Kasumi-1 (cell line): Measurements from ENCODE around the gene KISS1.

Source experiments
- DNase-seq, 2 experiments: peaks; one replicate each; lab custom pipeline; 2025; lab: John Stamatoyannopoulos, UW

Gene KISS1

GRCh38 chr1:204217648-204218000 lies 21.3 kb upstream of the KISS1 start:
- no peak for DNase-seq

DNA sequence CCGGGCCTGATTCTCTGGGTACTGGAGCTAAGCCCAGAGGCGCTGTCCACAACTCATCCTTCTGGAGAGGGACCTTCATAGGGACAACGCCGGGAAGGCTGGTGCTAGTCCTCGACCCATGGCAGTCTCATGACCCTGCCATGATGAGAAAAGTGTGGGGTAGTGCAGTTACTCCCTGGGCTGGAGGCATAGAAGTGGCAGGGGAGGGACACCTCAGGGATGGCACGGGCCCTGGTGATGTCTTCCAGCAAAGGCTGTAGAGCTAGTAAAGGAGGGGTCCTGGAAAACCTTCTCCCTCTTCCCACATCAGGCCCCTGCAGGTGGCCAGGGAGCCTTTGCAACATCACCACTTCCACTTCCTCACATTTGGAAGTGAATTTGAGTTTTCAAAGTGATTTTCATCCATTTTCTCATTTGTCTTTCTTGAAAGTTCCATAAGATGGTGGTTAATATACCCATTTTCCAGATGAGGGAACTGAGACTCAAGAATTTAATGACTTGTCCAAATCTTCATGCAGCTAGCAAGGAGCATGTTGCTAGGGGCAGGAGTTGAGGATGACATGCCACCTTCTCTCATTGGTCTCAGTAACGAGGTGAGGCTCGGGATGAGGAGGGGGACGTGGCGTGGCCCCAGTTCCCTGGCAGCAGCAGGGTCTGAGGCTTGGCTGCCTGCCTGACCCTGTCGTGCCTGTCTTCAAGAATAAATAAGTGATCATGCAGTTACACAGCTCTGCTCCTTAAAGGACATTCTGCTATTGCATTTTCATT lies 20.8 kb upstream of the KISS1 start:
- DNase-seq = no peak

GRCh38 chr1:204216236-204216635 lies 19.9 kb upstream of the KISS1 start:
- DNase-seq = no peak

DNA sequence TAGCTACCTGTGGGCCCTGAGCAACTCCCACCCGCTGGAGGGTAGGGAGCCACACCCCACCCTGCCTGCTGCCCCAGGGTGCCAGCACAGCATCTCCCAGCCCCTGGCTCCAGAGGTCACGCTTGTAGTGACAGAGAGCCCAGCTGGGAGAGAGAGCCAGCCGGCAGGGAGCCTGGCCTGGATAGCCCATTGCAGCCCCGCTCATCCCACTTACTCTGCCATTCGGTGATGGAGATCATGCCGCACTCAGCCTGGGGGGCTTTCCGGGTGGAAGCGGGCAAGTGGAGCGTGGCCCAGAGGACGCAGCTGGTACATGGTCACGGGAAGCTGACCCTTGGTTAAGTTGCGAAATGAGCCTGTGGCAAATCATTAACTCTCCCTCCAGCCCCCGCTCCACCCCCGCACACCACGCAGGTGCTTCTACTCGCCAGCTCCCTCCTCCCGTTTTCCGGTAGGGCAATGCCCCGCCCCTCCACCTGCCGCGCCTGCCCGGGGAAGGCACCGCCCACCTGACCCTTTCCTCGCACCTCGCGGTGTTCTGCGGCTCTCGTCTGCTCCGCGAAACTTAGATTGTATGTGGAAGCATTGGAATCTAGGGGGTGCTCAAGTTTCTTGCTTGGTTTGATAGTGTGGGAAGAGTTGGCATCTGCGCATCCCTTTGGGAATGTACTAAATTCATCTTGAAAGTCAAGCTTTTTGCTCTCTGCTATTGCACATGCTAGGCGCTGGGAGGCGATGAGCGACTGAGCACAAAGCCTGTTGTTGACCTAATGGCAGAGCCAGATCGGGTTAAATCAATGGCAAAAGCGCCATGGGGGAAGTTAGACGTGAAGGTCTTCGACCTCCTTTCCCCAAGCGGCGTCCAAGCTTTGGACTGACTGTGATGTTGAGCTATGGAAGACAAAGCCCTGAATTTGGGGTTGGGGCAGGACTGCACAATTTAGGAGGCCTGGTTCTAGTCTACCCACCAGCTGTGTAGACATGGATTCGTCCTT lies 17.7 kb upstream of the KISS1 start, which contains the start of gene GOLT1A:
TSS of gene GOLT1A (minus strand) at position 321 of the 995 bp plus-strand sequence. CDS start at position 239, 82 bp downstream.
- peak; percentile 38 to 43 for DNase-seq

GRCh38 chr1:204212715-204213114 lies 16.4 kb upstream of the KISS1 start:
- DNase-seq = no peak

- DNase-seq = no peak
These were observed 14.8 kb upstream of the KISS1 start for GRCh38 chr1:204211046-204211445.

DNA sequence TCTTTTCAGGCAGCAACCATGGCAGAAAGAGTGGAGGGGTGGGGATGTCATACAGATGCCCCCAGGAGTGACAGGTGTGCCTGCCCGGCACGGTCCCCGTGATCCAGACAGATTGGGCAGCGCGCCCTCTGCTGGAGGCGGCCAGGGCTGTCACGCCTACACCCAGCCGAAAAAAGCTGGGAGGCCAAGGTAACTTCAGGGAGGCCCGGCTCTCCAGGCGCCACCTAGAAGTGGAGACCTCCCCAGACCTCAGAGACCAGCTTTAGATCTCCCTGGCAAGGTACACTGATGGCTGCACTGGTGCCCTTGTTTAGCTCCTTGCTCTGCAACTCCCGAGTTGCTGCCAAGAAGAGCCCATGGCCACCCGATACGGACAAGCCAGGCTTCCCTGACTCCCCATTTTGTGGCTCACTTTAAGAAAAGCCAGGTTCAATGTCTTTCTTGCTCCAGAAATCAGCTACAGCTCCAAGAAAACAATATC lies 10.9 kb upstream of the KISS1 start:
- peak; percentile 10 to 28 for DNase-seq

GRCh38 chr1:204206121-204206520 lies 9.8 kb upstream of the KISS1 start:
- peak; percentile 8 to 25 for DNase-seq

- no peak for DNase-seq
These were observed 9.2 kb upstream of the KISS1 start for GRCh38 chr1:204205486-204205885.

DNA sequence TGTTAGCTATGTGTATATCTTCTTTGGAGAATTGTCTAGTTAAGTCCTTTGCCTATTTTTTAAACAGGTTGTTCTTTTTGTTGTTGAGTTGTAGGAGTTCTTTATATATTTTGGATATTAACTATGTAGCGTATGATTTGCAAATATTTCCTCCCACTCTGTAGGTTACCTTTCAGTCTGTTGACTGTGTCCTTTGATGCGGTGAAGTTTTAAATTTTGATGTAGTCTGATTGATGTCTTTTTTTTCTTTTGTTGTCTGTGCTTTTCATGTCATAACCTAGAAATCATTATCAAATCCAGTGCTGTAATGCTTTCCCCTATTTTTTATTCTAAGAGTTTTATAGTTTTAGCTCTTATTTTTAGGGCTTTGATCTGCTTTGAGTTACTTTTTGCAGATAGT lies 8.7 kb upstream of the KISS1 start:
- no peak for DNase-seq

DNA sequence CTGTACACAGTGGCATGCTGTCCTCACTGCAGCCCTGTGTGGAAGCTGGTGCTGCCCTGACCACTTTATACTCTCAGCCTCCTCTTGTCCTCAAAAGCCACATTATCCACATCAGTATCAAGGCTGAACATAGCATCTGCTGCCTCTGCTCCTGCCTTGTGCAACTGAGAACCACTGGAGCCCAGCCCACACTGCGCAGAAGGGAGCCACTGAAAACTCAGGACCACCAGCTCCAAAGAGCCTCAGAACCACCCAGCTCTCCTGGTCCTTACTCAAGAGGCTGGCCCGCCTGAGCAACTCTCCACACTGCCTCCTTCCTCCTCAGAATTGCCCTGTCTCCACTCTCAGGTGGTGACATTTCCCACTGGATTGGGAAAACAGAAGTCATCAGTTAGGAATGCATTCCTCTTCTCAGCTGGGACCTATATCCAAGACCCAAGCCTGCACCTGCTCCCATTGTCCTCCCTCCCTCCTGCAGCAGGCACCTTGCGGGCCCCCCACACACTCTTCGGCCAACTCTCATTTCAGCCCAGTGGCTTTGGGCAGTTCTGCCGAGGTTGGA lies 7.0 kb upstream of the KISS1 start:
- DNase-seq = no peak

DNA sequence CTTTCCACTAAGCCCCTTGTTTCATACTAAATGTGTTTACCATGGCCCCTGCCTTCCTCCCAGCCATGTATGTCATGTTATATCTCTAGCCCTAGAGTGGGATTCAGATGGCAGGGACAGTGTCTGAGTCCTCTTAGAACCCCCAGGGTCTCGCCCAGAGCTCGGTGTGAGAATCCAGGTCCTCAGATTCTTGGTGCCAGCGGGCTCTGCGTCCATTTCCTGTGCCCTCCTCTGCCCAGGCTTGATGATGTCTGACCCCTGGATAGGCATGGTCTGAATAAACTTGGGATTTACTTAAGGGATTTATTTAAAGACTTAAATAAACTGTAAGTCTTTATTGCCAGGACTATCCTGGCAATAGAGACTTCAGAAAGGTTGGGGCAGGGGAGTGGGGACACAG lies 6.2 kb upstream of the KISS1 start:
- no peak for DNase-seq

- no peak for DNase-seq
These were observed 5.2 kb upstream of the KISS1 start for GRCh38 chr1:204201348-204202040.

GRCh38 chr1:204199579-204199978 lies 3.3 kb upstream of the KISS1 start:
- DNase-seq = no peak

GRCh38 chr1:204198348-204199340 lies 2.4 kb upstream of the KISS1 start:
- no peak for DNase-seq

DNA sequence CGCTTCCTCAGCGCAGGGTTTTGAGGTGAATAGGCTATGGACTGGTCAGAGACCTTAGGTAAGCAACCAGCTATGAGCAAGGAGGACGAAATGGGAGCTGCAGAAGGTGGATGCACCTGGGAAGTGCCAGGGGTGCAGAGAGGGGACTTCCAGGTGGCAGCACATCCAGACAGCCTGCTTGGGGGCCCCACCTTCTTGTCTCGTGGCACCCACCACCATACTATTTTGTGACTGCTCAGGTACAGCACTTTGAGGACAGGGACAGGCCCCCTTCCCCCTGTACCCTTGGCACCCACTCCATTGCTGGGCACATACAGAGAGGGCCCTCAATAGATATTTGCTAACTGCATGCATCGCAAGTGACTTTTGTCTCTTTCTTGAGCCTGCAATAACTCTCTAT lies 777 bp upstream of the KISS1 start:
- no peak for DNase-seq

- peak in 1 of 2 experiments; percentile 3 for DNase-seq
These were observed 1.5 kb downstream of the KISS1 start for GRCh38 chr1:204194771-204195170.

GRCh38 chr1:204194080-204194479 lies 2.2 kb downstream of the KISS1 start:
- no peak for DNase-seq

DNA sequence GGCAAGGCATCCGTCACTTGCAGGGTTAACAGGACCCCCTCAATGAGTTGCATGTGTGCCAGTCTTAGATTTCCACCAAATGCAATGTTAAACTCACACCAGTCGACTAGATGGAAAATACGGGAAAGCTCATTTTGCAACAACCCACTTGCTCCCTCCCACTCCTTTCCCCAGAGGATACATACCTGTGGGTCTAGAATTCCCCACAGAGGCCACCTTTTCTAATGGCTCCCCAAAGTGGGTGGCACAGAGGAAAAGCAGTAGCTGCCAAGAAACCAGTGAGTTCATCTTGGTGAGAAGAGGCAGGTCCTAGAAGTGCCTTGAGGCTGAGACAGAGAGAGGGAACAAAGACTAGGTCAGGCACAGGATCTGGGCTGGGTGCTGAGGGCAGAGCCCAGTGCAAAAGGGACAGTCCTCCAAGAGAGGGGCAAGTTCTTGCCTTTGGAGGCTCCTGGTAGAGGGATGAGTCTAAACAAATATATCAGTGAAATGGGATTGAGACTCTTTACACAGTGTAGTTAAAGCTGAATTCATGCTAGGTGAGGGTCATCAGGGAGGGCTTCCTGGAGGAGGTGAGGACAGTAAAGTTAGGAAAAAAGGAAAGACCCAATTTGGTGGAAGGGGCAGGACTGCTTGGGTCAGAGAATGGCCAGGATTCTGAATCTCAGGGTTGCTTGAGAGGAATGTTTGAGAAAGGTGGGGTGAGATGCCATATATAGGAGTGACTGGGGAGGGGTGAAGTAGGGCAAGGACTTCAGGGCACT lies 3.5 kb downstream of the KISS1 start:
- no peak for DNase-seq

DNA sequence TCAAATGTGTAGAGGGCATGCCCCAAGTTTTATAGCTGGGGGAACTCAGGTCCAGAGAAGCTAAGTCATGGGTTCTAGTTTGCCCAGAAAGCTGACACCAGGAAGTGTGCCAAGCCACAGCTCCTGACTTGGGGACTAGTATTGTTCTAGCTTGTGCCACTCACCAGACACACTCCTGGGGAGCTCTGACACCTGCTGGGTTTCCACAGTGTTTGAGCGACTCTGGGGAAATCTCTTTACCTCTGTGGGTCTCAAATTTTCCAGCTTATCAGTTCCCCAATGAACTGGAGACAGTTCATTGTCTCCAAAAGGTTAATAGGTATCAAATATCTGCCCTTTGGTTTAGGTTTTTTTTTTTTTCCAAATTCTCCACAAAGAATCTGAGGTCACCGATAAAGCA lies 4.2 kb downstream of the KISS1 start:
- DNase-seq = no peak
